Measurements from ENCODE around the gene UCK2. TPM values are rescaled to one million over a fixed set of nuclear protein-coding genes. Genes with fewer than 3 reads are reported as not detected.

UCK2 gene
- total and polyA plus RNA-seq, 2 experiments from 2014 or later = 101 to 149 TPM

- no peaks in the 10 kb centered on the region for H3F3A ChIP-seq (replicated peaks; ENCODE audit: low read depth)
- H3K4me3 Mint-ChIP-seq = no peak overlapping the region
- no peak overlapping the region for H3K4me3 ChIP-seq
- no peak overlapping the region for H3K4me2 ChIP-seq
- no peaks in the 10 kb centered on the region for H4K20me1 ChIP-seq (replicated peaks; ENCODE audit: insufficient read depth)
- H3K27me3 Mint-ChIP-seq (ENCODE audit: insufficient read depth, low read depth, poor library complexity) = no peaks in the 10 kb centered on the region
- no peaks in the 10 kb centered on the region for H3K36me3 Mint-ChIP-seq (ENCODE audit: low read depth)
- no peaks in the 10 kb centered on the region for H3K36me3 ChIP-seq (ENCODE audit: insufficient read depth)
- no peaks in the 10 kb centered on the region for H3K27me3 ChIP-seq (ENCODE audit: insufficient read depth)
- DNase-seq (ENCODE audit: low spot score) = no peak
- H3K4me1 ChIP-seq (ENCODE audit: insufficient read depth) = no peaks in the 10 kb centered on the region
- no peaks in the 10 kb centered on the region for H3K9me2 ChIP-seq (ENCODE audit: insufficient read depth)
- H3K27ac Mint-ChIP-seq = no peak overlapping the region
- no peaks in the 10 kb centered on the region for H3K9me3 Mint-ChIP-seq
- no peak for ATAC-seq
- no peaks in the 10 kb centered on the region for H3K79me2 ChIP-seq (replicated peaks; ENCODE audit: insufficient read depth)
- TF ChIP-seq REST (IDR thresholded peaks at IDR 0.05; ENCODE audit: unreplicated experiment) (no peak), CREB1 (CRISPR knock-in tag; IDR thresholded peaks at IDR 0.05; ENCODE audit: low read depth) (no peak), ZNF331 (CRISPR knock-in tag; IDR thresholded peaks at IDR 0.05; ENCODE audit: low read depth) (no peak), CTCF (conservative IDR thresholded peaks at IDR 0.05; ENCODE audit: low read depth in 2 of 2) (no peak), POLR2AphosphoS5 (IDR thresholded peaks at IDR 0.05; ENCODE audit: low read depth) (no peak), EZH2phosphoT487 (IDR thresholded peaks at IDR 0.05; ENCODE audit: unreplicated experiment) (no peak), STAT1 (IDR thresholded peaks at IDR 0.05; ENCODE audit: unreplicated experiment) (no peak), JUNB (IDR thresholded peaks at IDR 0.05; ENCODE audit: unreplicated experiment) (no peak), ETS1 (IDR thresholded peaks at IDR 0.05) (no peak), EZH2 (IDR thresholded peaks at IDR 0.05; ENCODE audit: low read depth, unreplicated experiment) (no peak), ZNF462 (CRISPR knock-in tag; IDR thresholded peaks at IDR 0.05) (no peak), NANOG (IDR thresholded peaks at IDR 0.05; ENCODE audit: borderline replicate concordance) (no peak), ZNF114 (CRISPR knock-in tag; IDR thresholded peaks at IDR 0.05) (no peak)
- no peaks in the 10 kb centered on the region for H3K4me1 Mint-ChIP-seq
- H3K27ac ChIP-seq (ENCODE audit: low read depth) = no peak overlapping the region
- H2AFZ ChIP-seq = no peak overlapping the region
Observed at GRCh38 chr1:165960136-165960535, 132.7 kb downstream of the UCK2 start.
